Keratinocyte (primary cell): Measurements from ENCODE around the gene NRBF2.

ENCODE experiments used
- EZH2 ChIP-seq: IDR thresholded peaks from one replicate; pipeline ENCODE4 v1.6.1; 2012; ENCODE audit warnings: inconsistent platforms, mild to moderate bottlenecking, low read length, moderate library complexity
- TF ChIP-seq, protein P1 (sequence below), 3 experiments: IDR thresholded peaks in 1 of 3; conservative IDR thresholded peaks in 1 of 3; optimal IDR thresholded peaks in 1 of 3; 2 replicates in 2 of 3; 3 replicates in 1 of 3; pipeline versions ENCODE3 to v1.5.1; 2011; ENCODE audit warnings: low read length in 3 of 3, mild to moderate bottlenecking in 3 of 3, moderate library complexity in 2 of 3, control low read depth in 1 of 3, inconsistent platforms in 1 of 3; ENCODE audit not compliant: insufficient read depth in 2 of 3; ENCODE audit errors: extremely low read depth in 1 of 3

DNA sequence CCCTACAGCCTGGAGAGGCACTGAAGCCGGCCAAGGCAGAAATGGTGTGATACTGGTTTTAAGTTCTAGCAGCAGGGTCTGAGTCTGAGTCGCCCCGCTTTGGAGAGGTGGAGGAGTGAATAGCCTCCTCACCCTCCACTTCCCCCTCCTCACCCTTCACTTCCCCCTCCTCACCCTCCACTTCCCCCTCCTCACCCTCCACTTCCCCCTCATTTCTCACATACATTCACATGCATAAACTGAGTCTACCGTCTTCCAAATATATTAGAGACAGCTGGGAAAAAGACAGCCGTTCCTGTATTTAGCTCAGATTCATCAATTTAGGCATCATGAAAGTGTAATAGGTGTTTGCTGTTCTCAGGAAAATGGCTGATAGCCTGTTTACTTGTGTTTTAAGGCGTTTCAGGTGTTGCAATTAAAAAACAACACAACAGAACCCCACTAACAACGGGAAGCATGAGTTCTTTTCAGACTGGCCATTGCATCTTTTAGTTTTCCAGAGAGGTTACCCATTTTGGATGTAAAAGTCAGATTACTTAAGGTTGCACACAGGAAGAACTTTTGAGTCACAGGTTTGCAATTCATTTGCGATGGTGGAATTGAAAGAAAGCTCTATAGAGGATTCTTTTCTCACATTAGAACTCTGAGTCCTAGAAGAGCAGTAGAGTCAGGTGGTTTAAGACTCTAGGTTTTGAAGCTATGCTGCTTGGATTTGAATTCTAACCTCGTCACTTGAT, 861 bp downstream of the NRBF2 start:
- TF ChIP-seq, protein P1, sequence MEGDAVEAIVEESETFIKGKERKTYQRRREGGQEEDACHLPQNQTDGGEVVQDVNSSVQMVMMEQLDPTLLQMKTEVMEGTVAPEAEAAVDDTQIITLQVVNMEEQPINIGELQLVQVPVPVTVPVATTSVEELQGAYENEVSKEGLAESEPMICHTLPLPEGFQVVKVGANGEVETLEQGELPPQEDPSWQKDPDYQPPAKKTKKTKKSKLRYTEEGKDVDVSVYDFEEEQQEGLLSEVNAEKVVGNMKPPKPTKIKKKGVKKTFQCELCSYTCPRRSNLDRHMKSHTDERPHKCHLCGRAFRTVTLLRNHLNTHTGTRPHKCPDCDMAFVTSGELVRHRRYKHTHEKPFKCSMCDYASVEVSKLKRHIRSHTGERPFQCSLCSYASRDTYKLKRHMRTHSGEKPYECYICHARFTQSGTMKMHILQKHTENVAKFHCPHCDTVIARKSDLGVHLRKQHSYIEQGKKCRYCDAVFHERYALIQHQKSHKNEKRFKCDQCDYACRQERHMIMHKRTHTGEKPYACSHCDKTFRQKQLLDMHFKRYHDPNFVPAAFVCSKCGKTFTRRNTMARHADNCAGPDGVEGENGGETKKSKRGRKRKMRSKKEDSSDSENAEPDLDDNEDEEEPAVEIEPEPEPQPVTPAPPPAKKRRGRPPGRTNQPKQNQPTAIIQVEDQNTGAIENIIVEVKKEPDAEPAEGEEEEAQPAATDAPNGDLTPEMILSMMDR (optimal IDR thresholded peaks at IDR 0.05 in 1 of 3, IDR thresholded peaks at IDR 0.05 in 1 of 3, conservative IDR thresholded peaks at IDR 0.05 in 1 of 3; ENCODE audit: extremely low read depth in 1 of 3, insufficient read depth in 2 of 3, low read length in 3 of 3), result no peak
- TF ChIP-seq EZH2, result no peak
